Hair follicle dermal papilla cell (primary cell): Measurements from ENCODE around the gene CSN1S1. TPM values are rescaled to one million over a fixed set of nuclear protein-coding genes. Genes with fewer than 3 reads are reported as not detected.

ENCODE experiments used
- total RNA-seq: library from RNA; depleted of rRNA; stranded (reverse); fragments of >200 nt; gene quantifications from 2 replicates; pipeline ENCODE4 v1.2.3, GENCODE V29; 2012

The CSN1S1 gene, protein sequence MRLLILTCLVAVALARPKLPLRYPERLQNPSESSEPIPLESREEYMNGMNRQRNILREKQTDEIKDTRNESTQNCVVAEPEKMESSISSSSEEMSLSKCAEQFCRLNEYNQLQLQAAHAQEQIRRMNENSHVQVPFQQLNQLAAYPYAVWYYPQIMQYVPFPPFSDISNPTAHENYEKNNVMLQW
- not detected in 2 replicates for total RNA-seq

DNA sequence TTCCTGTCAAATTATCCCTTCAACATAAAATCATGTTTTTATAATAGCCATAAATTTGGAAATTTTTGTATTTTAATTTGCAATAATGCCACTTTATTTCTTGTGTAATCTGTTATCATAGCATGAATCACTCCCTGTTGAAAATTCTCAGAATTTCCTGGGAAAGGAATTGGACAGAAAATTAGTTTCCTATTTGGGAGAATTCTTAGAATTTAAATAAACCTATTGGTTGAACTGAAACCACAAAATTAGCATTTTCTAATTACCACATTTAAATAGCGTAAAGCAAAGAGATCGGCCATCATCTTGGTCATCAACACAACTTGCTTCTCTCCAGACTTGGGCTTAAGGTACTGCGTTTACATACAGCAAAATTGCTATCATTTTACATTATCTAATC is at the start of gene CSN1S1:
Gene CSN1S1, plus strand, starts transcription at position 301 of the 400 bp plus-strand sequence. CDS start 1,488 bp downstream, outside the sequence.

DNA sequence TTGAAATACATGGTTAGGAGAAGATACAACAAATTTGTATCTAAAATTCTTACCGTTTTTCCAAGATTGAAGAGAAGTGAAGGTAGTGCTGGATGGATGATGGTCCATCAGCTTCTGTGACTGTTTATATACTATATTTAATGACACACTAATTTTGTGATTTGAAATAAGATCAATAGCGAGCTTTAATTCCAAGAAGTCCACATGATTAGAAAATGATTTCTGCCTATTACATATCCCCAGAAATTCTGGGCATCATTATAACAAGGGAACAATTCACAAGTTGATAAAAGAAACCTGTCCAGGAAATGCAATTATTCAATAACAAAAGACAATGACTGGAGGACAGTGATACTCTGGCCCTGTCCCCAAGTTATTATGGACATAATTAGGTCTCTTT is 34.8 kb downstream of the CSN1S1 start, which contains the start of gene CSN2:
Gene CSN2, minus strand, starts transcription at position 101 of the 400 bp plus-strand sequence. CDS start 4,733 bp downstream, outside the sequence.

DNA sequence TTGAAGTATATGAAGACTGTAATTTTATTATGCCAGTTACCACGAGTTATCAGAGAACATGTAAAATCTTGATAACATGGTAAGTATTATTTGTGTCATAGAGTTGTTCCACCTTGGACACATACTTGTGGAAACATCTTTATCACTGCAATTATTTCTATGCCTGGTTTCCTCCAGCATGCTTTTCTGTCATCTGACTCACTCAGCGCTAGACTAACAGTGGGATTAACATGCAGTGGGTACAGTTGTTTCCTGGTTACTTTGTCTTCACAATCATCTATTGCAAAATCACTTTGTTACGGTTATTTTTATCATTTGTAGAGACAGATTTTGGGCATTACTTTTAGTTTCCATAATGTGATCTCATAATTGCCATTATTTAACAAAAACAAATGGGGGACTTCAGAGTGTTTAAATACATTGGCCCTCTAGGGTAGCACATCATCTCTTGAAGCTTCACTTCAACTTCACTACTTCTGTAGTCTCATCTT is 64.7 kb downstream of the CSN1S1 start, which contains the start of gene STATH:
Gene STATH, plus strand, starts transcription at position 441 of the 491 bp plus-strand sequence. CDS start 2,472 bp downstream, outside the sequence.

Other genes with a start within 250 kb of the CSN1S1 start
- gene SULT1B1, start 170.4 kb upstream of the CSN1S1 start, total RNA-seq: under 0.01 and 0.12 TPM in 2 replicates
- not detected in 2 replicates for gene SULT1E1, start 70.9 kb upstream of the CSN1S1 start, total RNA-seq
- not detected in 2 replicates for gene CSN2, start 34.7 kb downstream of the CSN1S1 start, total RNA-seq
- gene STATH, start 64.9 kb downstream of the CSN1S1 start, total RNA-seq: not detected in 2 replicates
- not detected in 2 replicates for gene HTN3, start 97.4 kb downstream of the CSN1S1 start, total RNA-seq
- not detected in 2 replicates for gene HTN1, start 119.4 kb downstream of the CSN1S1 start, total RNA-seq
- not detected in 2 replicates for gene PRR27, start 223.2 kb downstream of the CSN1S1 start, total RNA-seq